ENCODE data around the gene ABLIM2.

ABLIM2 gene

GRCh38 chr4:8005033-8005808 lies 153.4 kb downstream of the ABLIM2 start:
- H3K4me3 ChIP-seq (ENCODE audit: insufficient read depth, low read length, poor library complexity, severe bottlenecking): no peak overlapping the region
- H3K27ac ChIP-seq (ENCODE audit: low read depth, low read length): no peak overlapping the region
- no peaks in the 10 kb centered on the region for H3F3A ChIP-seq (ENCODE audit: insufficient read depth)
- no peak overlapping the region for H2AFZ ChIP-seq (ENCODE audit: low read depth, low read length, severe bottlenecking)
- H3K9me2 ChIP-seq (replicated peaks; ENCODE audit: insufficient read depth, low read length): no peaks in the 10 kb centered on the region
- H3K36me3 ChIP-seq (ENCODE audit: low read length): no peaks in the 10 kb centered on the region
- no peaks in the 10 kb centered on the region for H3K79me2 ChIP-seq (ENCODE audit: insufficient read depth, low read length)
- H3K27me3 ChIP-seq (ENCODE audit: low read length): no peaks in the 10 kb centered on the region
- TF ChIP-seq EZH2phosphoT487 (conservative IDR thresholded peaks at IDR 0.05; ENCODE audit: low read length) (no peak), CTCF (IDR thresholded peaks at IDR 0.05; ENCODE audit: insufficient read depth, low read length, poor library complexity, severe bottlenecking) (no peak)
- no peaks in the 10 kb centered on the region for H3K9me3 ChIP-seq (ENCODE audit: insufficient read depth, low read length)
- H4K20me1 ChIP-seq (ENCODE audit: low read depth, low read length): no peaks in the 10 kb centered on the region
- no peak overlapping the region for H3K4me2 ChIP-seq (ENCODE audit: low read depth, low read length, poor library complexity, severe bottlenecking)
- H3K9ac ChIP-seq (ENCODE audit: low read length): no peak overlapping the region

GRCh38 chr4:8004066-8004465 lies 154.5 kb downstream of the ABLIM2 start:
- no peaks in the 10 kb centered on the region for H4K20me1 ChIP-seq (ENCODE audit: low read depth, low read length)
- no peaks in the 10 kb centered on the region for H3K27me3 ChIP-seq (ENCODE audit: low read length)
- H3K9me2 ChIP-seq (replicated peaks; ENCODE audit: insufficient read depth, low read length): no peaks in the 10 kb centered on the region
- no peaks in the 10 kb centered on the region for H3K9me3 ChIP-seq (ENCODE audit: insufficient read depth, low read length)
- H3K4me3 ChIP-seq (ENCODE audit: insufficient read depth, low read length, poor library complexity, severe bottlenecking): no peak overlapping the region
- TF ChIP-seq EZH2phosphoT487 (conservative IDR thresholded peaks at IDR 0.05; ENCODE audit: low read length): no peak
- no peak overlapping the region for H3K27ac ChIP-seq (ENCODE audit: low read depth, low read length)
- H2AFZ ChIP-seq (ENCODE audit: low read depth, low read length, severe bottlenecking): no peak overlapping the region
- H3F3A ChIP-seq (ENCODE audit: insufficient read depth): no peaks in the 10 kb centered on the region
- no peaks in the 10 kb centered on the region for H3K79me2 ChIP-seq (ENCODE audit: insufficient read depth, low read length)
- H3K4me2 ChIP-seq (ENCODE audit: low read depth, low read length, poor library complexity, severe bottlenecking): no peak overlapping the region
- no peak overlapping the region for H3K9ac ChIP-seq (ENCODE audit: low read length)
- no peaks in the 10 kb centered on the region for H3K36me3 ChIP-seq (ENCODE audit: low read length)

- no peak overlapping the region for H3K4me2 ChIP-seq (ENCODE audit: low read depth, low read length, poor library complexity, severe bottlenecking)
- H4K20me1 ChIP-seq (ENCODE audit: low read depth, low read length): no peaks in the 10 kb centered on the region
- H3K9me2 ChIP-seq (replicated peaks; ENCODE audit: insufficient read depth, low read length): no peaks in the 10 kb centered on the region
- no peak overlapping the region for H3K27ac ChIP-seq (ENCODE audit: low read depth, low read length)
- no peaks in the 10 kb centered on the region for H3K9me3 ChIP-seq (ENCODE audit: insufficient read depth, low read length)
- no peaks in the 10 kb centered on the region for H3K79me2 ChIP-seq (ENCODE audit: insufficient read depth, low read length)
- H3K36me3 ChIP-seq (ENCODE audit: low read length): no peaks in the 10 kb centered on the region
- TF ChIP-seq EZH2phosphoT487 (conservative IDR thresholded peaks at IDR 0.05; ENCODE audit: low read length) (no peak), CTCF (IDR thresholded peaks at IDR 0.05; ENCODE audit: insufficient read depth, low read length, poor library complexity, severe bottlenecking) (no peak)
- no peaks in the 10 kb centered on the region for H3K27me3 ChIP-seq (ENCODE audit: low read length)
- no peak overlapping the region for H3K4me3 ChIP-seq (ENCODE audit: insufficient read depth, low read length, poor library complexity, severe bottlenecking)
- H2AFZ ChIP-seq (ENCODE audit: low read depth, low read length, severe bottlenecking): no peak overlapping the region
- no peak overlapping the region for H3K9ac ChIP-seq (ENCODE audit: low read length)
- H3F3A ChIP-seq (ENCODE audit: insufficient read depth): no peaks in the 10 kb centered on the region
Observed at GRCh38 chr4:8002525-8003309, 155.9 kb downstream of the ABLIM2 start.
